ENCODE measurements around the gene FAM171A1.
A peak's percentile ranks its signal among the peaks of the same experiment; 100 is the strongest.

The FAM171A1 gene

DNA sequence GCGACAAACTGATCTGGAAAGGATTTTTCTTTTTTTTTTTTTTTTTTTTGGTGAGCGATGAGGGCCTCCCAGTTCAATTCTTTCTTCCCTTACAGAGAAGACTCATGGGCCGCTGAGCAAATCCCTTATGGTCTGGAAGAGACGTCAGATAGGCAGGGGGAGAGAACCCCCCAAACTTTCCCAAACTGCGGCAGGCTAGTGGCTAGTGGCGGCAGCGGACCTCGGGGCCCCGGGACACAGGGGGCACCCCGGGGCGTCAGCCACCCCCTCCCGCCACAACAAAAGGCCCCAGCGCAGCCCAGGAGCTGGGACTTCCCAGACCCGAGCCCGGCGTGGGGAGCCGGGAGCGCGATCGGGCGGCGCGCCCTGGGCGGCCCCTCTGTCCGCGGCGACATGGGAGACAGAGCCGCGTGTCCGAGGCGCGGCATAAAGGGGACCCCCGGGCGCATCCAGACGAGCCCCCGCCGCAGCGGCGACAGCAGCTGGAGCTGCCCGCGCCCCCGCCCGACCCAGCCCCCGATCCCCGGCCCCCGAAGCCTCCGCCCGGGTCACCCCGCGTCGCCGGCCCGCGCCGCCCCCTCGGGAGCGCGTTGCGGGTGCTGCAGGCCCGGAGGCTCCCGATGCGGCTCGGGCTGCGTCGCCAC lies 755 bp downstream of the FAM171A1 start:
- peak; percentile 11 for DNase-seq

DNA sequence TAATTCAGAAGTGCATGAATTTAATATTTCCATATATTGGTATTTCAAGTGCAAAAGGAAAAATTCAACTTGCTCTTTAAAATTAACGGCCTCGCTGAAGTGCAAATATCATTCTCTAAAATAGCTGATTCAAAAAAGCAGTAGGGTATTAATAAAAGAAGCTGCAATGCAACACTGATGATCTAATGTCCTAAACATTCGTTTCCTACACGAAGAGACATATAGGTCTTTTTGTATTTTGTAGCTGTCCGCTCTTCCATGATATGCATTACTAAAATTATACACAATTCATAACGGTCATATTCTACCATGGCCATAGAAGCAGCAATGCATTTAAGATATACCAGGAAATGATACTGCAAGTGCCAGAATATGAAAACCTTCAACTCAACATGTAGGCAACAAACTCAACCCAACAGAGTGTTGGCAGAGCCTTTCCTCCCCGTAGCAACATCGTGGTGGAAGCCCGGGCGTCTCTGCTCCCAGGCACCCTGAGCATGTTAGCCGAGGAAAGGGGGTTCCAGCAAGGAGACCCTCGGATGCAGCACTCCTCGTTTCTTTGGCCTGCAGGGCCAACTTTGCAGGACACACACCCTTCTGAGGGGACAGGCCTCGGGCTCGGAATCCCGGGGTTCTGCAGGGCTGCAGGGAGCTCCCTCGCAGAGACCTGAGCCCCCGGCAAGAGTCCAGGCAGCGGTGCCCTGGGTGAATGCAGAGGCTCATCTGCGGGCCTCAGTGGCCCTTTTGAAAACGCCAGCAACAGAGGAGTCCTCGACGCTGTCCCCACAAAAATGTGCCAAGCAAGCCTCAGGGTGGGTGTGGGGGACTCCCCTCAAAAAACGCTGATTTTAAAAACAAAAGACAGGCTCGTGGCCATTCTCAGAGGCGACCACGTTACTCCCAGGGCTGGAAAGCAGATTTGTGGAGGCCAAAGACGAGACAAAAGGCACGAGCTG lies 1.6 kb downstream of the FAM171A1 start:
- no peak for DNase-seq

DNA sequence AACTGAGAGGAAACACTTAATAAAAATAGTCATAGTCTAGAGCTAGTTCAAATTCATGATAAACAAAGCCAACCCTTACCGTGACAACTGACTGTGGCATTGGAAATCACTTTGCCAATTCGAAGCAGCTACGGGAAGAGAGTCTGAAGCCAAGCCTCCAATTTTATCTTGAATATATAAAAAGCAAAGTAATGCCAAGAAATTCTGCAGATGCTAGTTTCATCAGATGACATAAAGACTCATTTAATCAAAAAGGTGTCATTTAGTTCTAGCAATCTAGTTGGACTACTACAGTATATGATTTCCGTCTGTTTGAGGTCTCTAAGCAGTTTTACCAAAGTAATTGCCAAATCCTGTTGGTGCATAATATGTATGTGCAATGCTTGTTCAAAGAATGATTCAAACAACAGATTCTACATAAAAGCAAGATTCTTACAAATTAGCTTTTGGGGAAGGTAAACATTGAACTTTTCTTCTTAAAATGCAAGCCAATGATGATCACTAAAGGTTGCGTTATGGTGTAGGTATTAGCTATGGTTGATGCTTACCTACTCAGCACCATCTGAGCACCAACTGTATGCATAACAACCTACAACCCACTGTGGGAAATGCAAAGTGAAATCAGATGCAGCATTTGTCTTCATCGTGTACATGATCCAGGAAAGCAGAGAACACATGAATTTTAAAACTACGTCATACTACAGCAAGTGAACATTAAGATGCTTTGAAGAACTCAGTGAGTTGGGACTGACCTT lies 2.8 kb downstream of the FAM171A1 start:
- DNase-seq: no peak

DNA sequence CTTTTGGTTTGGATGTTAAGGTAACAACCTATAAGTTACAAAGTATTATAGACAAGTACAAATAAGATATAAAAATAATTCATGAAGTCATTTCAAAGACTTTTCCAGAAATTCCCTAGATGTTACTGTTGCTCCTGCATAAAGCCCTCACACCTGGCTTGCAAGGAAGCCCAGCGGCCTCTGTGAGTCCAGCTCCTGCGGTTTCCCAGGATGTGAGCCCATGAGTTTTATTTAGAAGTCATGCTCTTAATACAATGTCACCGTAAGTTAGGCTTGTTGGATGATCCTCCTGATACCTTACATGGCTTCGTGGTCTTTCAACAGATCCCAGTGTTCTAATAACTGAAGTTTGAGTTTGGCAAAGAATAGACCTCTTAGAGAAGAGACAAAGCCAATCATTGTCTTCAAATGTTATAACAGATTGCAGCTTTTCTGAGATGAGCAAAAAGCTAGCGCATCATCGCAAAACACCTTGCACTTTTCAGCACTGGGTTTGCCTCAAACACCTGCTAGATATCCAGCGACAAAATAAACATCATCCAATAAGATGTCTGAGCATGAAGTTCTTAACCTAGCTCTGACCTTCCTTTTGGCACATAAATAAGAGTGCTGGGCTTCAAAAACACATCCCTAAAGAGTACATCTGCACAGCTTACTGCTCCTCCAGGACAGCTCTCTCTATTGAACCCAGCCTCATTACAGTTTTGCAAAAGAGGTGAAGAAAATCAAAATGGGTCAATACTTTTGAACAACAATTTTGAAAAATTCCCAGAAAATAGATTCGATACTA lies 3.6 kb downstream of the FAM171A1 start:
- no peak for DNase-seq

DNA sequence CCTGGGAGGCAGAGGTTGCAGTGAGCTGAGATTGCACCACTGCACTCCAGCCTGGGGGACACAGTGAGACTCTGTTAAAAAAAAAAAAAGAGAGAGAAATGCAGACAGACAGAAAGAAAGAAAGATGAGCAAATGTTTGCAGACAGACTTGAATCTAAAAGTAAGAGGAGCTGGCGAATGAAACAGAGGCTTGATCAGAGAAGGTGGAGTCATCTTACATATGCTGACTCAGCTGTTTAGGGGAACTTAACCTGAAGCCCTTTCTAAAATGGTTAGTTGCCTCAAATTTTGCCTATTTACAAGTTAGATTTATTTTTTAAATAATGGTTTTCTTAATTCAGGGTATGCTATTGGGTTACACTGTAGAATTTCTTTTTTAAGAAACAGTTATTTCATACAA lies 5.4 kb downstream of the FAM171A1 start:
- DNase-seq: no peak

DNA sequence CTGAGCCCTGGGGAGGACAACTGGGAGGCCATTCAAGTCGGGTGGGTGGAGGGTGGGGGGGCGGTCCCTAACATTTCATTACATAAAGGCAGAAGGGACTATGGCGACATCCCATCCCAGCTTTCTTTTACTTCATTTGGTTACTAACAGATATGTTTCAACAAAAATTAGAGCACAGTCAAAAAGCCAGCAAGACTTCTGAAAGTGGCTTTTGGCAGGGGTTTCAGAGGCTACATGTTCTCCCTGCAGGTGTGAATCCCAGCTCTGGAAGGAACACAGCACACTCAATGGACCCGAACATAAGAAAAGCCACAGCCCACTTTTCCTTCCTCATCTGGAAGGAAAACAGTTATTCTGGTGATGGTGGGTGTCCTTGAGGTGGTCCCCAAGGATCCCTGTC lies 7.1 kb downstream of the FAM171A1 start:
- no peak for DNase-seq

DNA sequence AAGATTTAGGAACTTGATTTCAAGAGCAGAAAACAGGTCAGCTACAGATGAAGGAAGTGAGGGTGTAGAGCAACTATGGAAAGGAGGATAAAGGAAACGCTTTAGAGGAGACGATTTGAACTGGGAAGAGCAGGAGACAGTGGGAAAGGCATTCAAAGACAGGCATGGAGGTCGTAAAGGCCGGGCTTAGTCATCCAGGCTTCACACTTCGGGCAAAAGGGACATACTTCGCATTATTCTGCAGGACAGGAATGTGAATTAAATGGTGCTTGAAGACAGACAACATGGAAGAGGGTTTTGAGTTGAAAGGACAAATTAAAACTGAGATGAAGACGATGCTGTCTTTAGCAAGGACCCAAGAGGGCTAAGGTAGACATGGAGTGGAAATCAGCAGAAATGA lies 8.1 kb downstream of the FAM171A1 start:
- DNase-seq: no peak

DNA sequence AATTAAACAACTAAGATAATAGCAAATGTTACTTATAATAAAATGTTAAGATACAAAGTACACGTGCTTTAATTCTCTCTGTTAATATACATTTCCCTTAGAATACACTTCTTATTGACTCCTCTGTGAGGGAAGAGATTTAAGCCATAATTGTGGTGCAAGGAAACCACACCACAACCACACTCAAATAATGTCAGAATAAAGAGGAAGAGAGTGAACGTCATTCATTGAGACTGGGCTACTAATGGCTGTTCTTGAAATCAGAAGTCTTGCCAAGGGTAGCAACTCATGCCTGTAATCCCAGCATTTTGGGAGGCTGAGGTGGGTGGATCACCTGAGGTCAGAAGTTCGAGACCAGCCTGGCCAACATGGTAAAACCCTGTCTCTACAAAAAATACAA lies 10.0 kb downstream of the FAM171A1 start:
- DNase-seq: no peak

DNA sequence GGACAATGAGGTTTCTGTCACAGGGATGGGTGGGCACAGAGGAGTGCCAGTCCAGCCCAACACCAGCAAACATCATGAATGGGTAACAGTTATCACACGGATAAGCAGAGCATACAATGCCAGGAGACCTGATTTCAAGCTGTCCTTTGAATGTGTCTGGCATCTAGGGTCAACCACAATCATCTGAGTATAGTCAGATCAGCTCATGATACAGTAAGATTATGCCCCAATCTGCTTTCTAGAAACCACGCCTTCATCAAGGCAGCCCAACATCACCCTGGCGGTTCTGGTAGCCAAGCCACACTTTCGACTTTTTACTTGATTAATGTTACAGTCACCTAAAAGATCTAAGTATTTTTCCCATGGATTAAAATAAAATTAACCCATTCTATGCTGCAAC lies 10.5 kb downstream of the FAM171A1 start:
- no peak for DNase-seq

DNA sequence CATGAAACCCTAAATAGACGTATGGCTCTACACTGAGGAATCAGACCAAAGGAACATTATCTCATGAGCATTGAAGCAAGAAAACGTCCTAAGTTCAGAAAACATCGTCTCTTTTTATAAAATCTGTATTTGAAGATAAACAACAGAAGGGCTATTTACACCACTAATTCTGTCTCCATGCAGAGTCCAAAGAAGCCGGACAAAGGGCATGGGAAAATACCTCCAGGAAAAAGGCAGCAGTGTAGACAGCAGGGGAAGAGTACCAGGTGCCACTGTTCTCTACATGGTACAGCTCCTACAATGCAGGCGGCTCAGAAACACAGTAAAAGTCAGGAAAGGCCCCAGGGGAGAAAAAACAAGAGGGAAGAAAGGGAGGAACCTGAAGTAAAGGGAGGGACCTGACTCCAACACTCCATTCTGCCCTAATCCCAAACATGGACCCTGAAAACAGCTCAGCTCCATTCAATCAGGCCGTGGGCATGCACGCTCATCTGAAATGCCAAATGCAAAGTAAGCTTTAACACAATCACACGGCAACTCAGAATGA lies 17.5 kb downstream of the FAM171A1 start:
- DNase-seq: no peak

DNA sequence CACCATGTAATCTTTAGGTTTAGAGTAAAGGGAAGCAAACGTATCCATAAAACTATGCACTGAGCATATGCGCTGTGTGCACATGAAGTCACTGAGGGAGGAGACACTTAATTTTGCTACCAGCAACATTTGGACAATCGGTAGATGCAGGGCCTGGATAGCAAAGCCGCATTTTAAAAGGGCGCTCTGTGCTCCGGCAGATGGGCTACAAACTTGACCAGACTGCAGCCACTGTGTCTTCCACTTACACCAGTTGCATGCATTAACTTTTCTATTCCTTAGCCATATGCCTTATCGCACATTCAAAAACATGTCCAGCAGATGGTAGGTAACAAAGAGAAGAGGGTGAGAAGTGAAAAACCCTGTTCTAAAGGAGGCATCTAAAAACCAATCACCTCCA lies 18.3 kb downstream of the FAM171A1 start:
- DNase-seq: no peak

DNA sequence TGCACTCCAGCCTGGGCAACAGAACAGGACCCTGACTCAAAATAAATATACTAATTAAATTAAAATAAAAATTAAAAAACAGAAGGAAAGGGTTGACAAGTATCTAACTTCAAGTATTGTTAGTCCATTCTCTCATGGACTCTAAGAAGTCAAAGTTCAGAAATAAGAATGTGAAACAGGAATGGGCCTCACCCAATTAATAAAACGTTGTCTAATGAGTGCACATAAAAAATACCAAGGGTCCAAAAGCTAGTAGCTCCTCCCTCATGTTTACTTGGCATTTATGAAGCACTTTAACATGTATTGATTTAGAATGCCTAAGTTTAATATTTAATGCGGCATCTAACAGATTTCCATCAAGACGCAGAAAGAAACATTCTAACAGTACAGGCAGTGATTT lies 18.9 kb downstream of the FAM171A1 start:
- no peak for DNase-seq

DNA sequence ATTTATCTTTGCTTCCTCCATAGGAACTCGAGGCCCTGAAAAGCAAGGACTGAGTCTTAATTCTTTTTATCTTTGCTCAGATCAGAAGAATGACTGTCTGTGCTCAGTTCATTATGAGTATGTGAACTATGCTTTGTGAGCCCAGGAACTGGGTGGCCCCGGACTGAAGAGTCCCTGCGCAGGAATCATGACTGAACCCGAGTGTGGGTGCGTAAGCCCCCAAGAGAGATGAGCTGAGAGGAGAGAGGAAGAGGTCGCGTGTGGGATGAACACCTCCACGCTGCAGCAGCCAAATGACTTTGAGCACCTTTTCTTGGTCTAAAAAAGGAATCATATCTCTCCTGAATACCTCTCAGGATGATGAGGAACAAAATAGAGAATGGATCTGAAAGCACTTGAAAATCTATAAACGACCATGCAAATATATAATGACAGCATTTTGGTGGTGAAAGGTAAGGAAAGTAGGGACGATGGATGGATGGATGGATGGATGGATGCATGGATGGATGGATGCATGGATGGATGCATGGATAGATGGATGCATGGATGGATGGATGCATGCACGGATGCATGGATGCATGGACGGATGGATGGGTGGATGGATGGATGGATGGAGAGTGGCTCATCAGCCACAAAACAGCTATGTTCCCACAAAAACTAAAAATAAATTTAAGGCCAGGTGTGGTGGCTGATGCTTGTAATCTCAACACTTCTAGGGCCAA lies 19.8 kb downstream of the FAM171A1 start:
- no peak for DNase-seq

DNA sequence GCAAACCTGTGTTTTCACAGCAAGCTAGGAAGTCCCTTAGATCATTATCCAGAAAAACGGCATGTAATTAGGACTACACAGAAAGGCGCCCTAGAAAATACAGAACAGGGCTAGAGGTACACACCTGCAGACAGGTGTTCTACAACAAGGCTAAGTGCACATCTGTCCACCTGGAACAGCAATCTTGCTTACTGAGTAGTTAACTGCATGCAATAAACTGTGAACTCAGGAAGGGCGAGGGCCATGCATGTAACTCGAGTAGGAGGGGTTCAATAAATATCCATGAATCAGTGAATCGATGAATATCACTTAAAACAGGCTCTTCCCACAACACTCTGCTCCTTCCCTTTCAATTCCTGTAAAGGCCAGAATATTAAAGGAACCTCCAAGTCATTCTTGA lies 22.0 kb downstream of the FAM171A1 start:
- no peak for DNase-seq

DNA sequence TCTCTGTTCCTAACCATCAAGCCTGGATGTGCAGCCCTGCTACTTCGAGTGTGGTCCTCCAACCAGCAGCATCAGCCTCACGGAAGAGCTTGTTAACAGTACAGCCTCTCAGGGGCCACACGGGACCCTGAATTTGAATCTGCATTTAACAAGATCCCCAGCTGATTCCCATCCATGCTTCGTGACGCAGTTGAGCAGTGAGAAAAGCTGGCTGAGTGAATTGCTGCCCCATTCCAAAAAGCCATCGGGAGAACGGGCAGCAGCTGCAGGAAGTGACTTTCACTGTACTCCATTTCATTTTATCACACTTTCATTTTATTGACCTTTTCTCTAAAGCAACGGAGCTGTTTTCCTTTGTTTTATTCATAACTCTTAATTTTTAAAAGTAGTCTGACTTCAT lies 22.5 kb downstream of the FAM171A1 start:
- no peak for DNase-seq

DNA sequence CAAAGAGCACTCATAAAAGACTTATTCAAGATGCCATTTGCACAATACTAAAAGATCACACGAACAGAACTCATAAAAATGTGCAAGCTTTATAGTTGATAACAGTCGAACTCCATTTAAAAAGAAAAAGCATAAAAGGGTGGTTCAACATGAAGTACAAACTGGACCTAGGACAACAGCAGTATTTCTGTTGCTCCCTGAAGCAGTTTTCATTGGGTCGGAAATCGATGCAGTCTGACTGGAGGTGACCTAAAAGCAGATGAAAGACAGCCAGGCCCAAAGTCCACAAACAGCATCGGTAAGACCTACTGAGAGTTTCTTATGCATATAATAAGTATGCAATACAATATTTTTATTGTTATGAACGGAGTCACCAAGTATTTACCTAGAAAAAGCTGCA lies 23.9 kb downstream of the FAM171A1 start:
- no peak for DNase-seq

DNA sequence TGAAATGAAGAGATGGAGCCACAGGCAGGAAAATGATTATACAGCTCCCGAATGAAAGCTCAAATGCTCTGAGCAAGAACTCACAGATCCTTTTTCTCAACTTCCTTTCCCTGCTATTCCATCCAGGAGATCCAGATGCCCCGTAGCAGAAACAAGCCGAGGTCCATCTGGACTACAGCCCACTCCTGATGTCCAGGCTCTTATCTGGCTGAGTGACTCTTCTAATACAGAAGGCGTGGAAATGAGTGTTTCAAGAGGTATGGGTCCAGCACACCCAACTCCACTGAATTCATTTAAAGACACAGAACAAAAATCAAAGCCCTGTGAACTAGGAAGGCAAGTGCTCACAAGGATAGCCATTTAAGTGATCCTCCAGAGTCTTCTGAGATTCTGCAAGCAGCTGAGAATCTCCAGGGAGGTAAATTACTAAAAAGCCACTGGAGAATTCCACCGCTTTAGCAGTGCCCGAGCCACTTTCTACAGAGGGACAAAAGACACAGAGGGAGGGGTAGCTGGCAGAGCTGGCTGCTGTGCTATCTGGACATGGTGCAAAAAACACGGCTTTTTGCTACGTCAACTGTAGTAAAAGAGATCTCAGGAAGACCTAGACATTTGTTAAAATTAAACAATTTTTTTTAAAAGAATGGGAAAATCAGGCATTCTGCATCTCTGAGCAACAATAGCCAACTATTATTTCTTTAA lies 24.5 kb downstream of the FAM171A1 start:
- no peak for DNase-seq

DNA sequence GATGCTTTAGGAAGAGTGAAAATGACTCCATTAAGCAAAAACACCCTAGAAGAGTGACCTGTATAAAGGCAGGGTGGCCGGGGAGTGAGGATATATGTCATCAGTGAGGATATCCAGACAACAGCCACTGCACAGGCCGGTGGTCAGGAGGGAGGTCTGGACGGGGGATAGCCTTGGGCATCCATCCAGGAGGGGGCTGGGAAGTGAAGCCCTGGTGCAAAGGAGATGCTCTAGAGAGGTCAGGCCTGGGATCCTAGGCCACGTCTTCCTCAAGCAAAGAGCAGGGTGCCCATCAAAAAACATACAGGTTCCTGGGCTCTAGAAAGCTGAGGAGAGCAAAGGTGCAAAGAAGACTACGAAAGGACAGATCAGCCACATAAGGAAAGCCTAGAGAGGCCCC lies 25.6 kb downstream of the FAM171A1 start:
- DNase-seq: no peak

DNA sequence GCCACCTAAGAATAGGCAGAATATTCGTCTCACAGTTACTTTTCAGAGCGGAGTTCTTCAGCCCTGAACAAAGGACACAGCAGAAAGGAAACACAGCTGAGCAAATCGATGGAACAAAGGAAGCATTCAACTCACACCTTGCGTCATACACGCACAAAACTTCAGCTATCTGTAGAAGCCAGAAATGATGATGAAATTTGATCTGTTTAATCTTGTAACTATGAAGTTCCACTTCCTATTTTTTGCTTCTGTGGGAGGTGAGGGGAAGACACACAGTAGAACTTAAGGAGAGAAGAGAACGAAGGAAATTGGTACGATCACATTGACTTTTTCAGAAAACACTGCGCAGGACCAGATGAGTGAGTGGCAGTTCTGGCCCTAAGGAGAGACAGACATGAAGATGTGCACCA lies 26.2 kb downstream of the FAM171A1 start:
- no peak for DNase-seq

DNA sequence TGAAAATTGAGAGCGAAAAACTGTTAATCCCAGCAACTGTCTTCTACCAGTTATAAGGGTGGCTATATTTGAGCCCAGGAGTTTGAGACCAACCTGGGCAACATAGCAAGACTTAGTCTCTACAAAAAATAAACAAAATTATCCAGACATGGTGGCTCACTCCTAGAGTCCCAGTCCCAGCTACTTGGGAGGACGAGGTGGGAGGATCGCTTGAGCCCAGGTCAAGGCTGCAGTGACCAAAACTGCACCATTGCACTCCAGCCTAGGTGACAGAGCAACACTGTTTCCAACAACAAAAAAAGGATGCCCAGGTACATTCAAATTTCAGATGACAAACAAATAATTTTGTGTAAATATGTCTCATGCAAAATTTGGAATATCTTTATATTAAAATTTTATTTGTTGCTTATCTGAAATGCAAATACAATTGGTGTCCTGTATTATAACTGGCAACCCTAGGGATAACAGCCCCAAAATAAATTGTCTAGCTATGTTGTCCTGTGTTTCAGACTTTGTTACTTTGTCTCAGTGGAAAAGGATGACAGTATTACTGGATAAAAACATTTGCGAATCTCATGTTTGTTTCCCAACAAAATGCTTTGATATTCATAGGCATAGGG lies 26.7 kb downstream of the FAM171A1 start:
- DNase-seq: no peak

DNA sequence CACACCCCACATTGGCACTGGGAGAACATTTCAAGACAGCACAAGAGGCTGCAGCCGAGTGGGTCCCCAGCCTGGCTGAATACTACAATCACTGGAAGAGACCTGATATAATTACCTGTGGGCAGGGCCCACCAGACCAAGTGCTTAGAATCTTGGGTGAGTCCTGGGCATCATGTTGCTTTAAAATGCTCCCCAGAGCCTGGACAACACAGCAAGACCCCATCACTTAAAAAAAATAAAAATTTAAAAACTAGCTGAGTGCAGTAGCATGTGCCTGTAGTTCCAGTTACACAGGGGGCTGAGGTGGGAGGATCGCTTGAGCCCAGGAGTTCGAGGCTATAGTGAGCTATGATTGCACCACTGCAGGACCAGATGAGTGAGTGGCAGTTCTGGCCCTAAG lies 28.1 kb downstream of the FAM171A1 start:
- DNase-seq: no peak

All from stimulated activated CD4-positive, alpha-beta T cell treated with anti-CD3 and anti-CD28 coated beads, Interleukin-12 subunit alpha, Interleukin-12 subunit beta, amount 100 ng/mL, for 4 hours (primary cell).